ENCODE measurements around the gene TOGARAM1.

- no peak for TF ChIP-seq CTCF (IDR thresholded peaks at IDR 0.05; ENCODE audit: low read depth, low read length)
- no peak for TF ChIP-seq MAX (IDR thresholded peaks at IDR 0.05; ENCODE audit: low read depth, low read length)
- no peak for TF ChIP-seq POLR2A (IDR thresholded peaks at IDR 0.05; ENCODE audit: extremely low read depth, insufficient read length)
Measured at GRCh38 chr14:44951051-44951450, 10.9 kb upstream of the TOGARAM1 start.

Measured in NB4 (cell line).